ENCODE measurements around the gene FBXO15. TPM values are rescaled to one million over a fixed set of nuclear protein-coding genes. Genes with fewer than 3 reads are reported as not detected.

The FBXO15 gene
- total RNA-seq, 2 experiments from 2014 or later: 1.1 to 1.4 TPM

- ChIA-PET CTCF (no interaction called here), POLR2A (no interaction called here)
Observed at GRCh38 chr18:74069178-74070050, 78.2 kb downstream of the FBXO15 start.

GRCh38 chr18:74068296-74068695, 79.3 kb downstream of the FBXO15 start:
- POLR2A ChIA-PET: no interaction called here

GRCh38 chr18:74066018-74066417, 81.6 kb downstream of the FBXO15 start:
- ChIA-PET POLR2A (no interaction called here), CTCF (no interaction called here)

More at GRCh38 chr18:74068296-74068695, 79.3 kb downstream of the FBXO15 start:
- CTCF ChIA-PET: no interaction called here

- POLR2A ChIA-PET: no interaction called here
Observed at GRCh38 chr18:74065366-74065765, 82.3 kb downstream of the FBXO15 start.

GRCh38 chr18:74064510-74064909, 83.1 kb downstream of the FBXO15 start:
- CTCF ChIA-PET: interaction anchor here (1.4 kb wide), 1 partner anchor 18 kb away, joined by 4 read pairs; no protein-coding TSS in a partner anchor
- POLR2A ChIA-PET: no interaction called here

More at GRCh38 chr18:74065366-74065765, 82.3 kb downstream of the FBXO15 start:
- CTCF ChIA-PET: no interaction called here

GRCh38 chr18:74063557-74063956, 84.1 kb downstream of the FBXO15 start:
- POLR2A ChIA-PET: no interaction called here
- CTCF ChIA-PET: interaction anchor here (1.4 kb wide), 1 partner anchor 19 kb away, joined by 4 read pairs; no protein-coding TSS in a partner anchor

GRCh38 chr18:74063023-74063422, 84.6 kb downstream of the FBXO15 start:
- ChIA-PET CTCF (interaction anchor here (1.4 kb wide), 1 partner anchor 19 kb away, joined by 4 read pairs; no protein-coding TSS in a partner anchor), POLR2A (no interaction called here)

- ChIA-PET CTCF (no interaction called here), POLR2A (no interaction called here)
Observed at GRCh38 chr18:74062037-74062436, 85.6 kb downstream of the FBXO15 start.

GRCh38 chr18:74060579-74060978, 87.1 kb downstream of the FBXO15 start:
- POLR2A ChIA-PET: no interaction called here
- CTCF ChIA-PET: no interaction called here

- POLR2A ChIA-PET: no interaction called here
- CTCF ChIA-PET: no interaction called here
Observed at GRCh38 chr18:74050807-74051206, 96.8 kb downstream of the FBXO15 start.

GRCh38 chr18:74040459-74041332, 106.9 kb downstream of the FBXO15 start:
- POLR2A ChIA-PET: no interaction called here
- CTCF ChIA-PET: interaction anchor here (1.7 kb wide), 1 partner anchor 77 kb away, joined by 5 read pairs; no protein-coding TSS in a partner anchor

- POLR2A ChIA-PET: no interaction called here
- CTCF ChIA-PET: interaction anchor here (1.7 kb wide), 1 partner anchor 78 kb away, joined by 5 read pairs; no protein-coding TSS in a partner anchor
Observed at GRCh38 chr18:74040008-74040407, 107.6 kb downstream of the FBXO15 start.

GRCh38 chr18:74029161-74029560, 118.5 kb downstream of the FBXO15 start:
- CTCF ChIA-PET: no interaction called here
- POLR2A ChIA-PET: no interaction called here

Other genes with a start within 250 kb of the FBXO15 start
- 10 to 100 TPM; 66.4 to 74.7 TPM for gene TIMM21, start 689 bp upstream of the FBXO15 start, total RNA-seq
- 10 to 100 TPM; 63.0 to 70.5 TPM for gene CYB5A, start 144.1 kb upstream of the FBXO15 start, total RNA-seq
- not detected for gene C18orf63, start 168.0 kb upstream of the FBXO15 start, total RNA-seq

Data from activated CD8-positive, alpha-beta memory T cell treated with anti-CD3 and anti-CD28 coated beads for 36 hours (primary cell).